Retinal pigment epithelial cell (primary cell): ENCODE data around the gene GIPC3.

Experiments
- DNase-seq: peaks from one replicate; pipeline ENCODE4 v3.0.0-alpha.2; 2010; ENCODE audit warnings: low read depth
- H3K4me3 ChIP-seq: 2 replicates; pipeline ENCODE4 v1.5.1; 2011; ENCODE audit warnings: mild to moderate bottlenecking, low read length, control low read depth, moderate library complexity
- TF ChIP-seq, protein P1 (sequence below): conservative IDR thresholded peaks from 2 replicates; pipeline ENCODE4 v1.5.1; 2011; ENCODE audit warnings: low read depth, low read length, control low read depth, inconsistent platforms

The GIPC3 gene

DNA sequence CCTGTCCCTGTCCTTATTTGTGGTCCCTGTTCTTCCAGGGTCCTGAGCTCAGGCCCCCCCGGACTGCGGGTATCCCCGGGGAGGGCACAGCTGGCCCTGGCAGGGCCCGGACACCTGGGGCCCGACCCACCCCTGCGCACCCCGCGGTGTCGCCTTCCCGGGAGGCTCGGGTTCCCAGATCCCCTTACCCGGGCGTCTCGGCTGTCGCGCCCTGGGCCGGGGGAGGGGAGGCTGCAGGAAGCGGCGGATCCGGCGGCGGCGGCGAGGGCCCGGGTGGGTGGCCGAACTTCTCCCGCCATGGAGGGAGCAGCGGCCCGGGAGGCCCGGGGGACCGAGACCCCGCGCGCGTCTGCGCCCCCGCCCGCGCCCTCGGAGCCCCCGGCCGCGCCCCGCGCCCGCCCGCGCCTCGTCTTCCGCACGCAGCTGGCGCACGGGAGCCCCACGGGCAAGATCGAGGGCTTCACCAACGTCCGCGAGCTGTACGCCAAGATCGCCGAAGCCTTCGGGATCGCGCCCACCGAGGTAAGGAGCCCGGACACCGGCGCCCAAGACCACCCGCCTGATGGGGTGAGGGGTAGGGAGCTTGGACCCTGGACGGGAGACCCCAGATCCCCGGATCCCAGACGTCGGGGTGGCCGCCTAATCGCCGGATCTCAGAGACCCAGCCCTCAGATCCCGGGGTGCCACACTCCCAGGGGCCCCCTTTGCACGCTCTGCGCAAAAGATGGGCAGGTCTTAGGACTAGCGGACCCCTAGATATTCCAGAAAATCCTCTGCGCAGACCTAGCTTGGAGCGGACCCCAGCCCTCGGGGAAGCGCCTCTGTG, at the start of gene GIPC3:
Gene GIPC3 (plus strand): TSS at position 178 of the 826 bp plus-strand sequence. CDS start 120 bp downstream, at position 298.
- DNase-seq: no peak
- no peak within 1 kb of the TSS for H3K4me3 ChIP-seq
- TF ChIP-seq, protein P1, sequence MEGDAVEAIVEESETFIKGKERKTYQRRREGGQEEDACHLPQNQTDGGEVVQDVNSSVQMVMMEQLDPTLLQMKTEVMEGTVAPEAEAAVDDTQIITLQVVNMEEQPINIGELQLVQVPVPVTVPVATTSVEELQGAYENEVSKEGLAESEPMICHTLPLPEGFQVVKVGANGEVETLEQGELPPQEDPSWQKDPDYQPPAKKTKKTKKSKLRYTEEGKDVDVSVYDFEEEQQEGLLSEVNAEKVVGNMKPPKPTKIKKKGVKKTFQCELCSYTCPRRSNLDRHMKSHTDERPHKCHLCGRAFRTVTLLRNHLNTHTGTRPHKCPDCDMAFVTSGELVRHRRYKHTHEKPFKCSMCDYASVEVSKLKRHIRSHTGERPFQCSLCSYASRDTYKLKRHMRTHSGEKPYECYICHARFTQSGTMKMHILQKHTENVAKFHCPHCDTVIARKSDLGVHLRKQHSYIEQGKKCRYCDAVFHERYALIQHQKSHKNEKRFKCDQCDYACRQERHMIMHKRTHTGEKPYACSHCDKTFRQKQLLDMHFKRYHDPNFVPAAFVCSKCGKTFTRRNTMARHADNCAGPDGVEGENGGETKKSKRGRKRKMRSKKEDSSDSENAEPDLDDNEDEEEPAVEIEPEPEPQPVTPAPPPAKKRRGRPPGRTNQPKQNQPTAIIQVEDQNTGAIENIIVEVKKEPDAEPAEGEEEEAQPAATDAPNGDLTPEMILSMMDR: no peak

DNA sequence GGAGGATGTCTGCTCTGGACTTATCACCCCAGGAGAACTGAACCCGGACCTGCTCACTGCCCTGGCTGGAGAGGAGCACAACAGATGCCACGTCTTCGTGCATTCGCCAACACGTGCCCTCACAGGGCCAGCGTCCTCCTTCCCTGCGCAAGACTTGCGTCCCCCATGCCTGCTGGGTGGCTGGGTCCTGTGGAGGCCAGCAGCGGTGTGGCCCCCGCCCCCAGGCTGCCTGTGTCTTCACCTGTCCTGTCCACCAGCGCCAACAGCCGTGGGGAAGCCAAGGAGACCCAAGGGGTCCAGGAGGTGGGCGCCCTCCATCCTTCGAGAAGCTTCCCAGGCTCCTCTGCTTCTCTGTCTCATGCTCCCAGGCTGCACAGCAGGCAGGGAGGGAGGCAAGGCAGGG, 49.7 kb upstream of the GIPC3 start:
- H3K4me3 ChIP-seq: no peak overlapping the region
- no peak for DNase-seq
- TF ChIP-seq, protein P1: no peak

DNA sequence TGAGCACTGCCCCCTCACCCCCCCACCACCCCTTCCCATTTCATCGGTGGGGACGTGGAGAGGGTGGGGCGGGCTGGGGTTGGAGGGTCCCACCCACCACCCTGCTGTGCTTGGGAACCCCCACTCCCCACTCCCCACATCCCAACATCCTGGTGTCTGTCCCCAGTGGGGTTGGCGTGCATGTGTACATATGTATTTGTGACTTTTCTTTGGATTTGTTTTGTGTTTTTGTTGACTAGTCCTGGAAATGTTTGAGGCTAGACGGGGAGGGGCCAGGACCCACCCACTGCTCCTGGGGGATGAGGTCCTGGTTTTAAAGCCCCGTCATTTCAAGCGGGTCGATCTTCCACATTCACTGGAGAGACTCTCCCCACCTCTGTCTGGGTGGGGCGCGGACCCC, 49.3 kb upstream of the GIPC3 start:
- no peak for DNase-seq
- no peak overlapping the region for H3K4me3 ChIP-seq
- TF ChIP-seq, protein P1: no peak

DNA sequence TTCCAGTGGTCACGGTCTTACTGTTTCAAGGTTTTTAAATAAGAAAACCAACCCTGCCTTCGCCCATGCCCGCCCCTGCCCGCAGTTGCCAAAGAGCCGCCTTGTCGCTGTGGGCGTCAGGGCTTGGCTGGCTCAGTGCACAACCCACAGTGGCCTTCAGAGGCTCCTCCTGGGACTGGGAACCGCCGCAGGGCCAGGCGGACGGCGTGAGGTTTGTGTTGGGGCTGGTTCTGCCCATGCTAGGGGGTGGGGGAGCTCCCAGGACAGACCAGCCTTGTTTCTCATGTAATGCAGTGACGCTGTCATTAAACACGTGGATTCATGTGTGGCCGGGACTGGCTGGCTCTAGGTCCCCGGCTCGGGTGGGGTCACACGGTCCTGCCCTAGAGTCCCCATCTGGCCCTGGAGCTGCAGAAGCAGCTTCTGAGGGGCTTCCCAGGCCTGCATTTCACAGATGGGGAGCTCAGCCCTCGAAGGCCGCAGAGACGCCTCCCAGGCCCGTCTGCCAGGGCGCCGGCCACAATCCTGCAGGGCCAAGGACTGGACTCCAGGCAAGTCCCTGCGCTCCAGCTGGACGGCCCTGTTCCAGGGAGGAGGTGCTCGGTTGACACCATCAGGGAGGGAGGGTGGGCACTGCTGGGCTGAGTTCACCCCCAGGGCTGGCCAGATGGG, 48.7 kb upstream of the GIPC3 start:
- no peak overlapping the region for H3K4me3 ChIP-seq
- TF ChIP-seq, protein P1: no peak
- DNase-seq: no peak

DNA sequence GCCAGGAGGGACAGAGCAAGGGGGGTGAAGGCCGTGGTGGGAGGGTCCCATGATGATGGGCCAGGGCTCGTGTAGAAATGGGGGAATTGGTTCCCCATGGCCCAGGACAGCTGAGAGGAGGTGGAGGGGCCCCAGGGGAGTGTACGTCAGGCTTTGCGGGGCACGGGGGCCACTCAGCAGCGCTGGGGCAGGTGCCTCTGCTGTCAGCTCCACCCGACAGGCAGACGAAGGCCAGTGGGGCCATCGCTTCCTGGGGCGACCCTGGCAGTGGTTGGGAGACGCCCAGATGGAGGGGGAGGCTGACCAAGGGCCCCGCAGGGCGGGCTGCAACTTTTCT, 48.2 kb upstream of the GIPC3 start:
- TF ChIP-seq, protein P1: no peak
- H3K4me3 ChIP-seq: no peak overlapping the region
- DNase-seq: no peak

DNA sequence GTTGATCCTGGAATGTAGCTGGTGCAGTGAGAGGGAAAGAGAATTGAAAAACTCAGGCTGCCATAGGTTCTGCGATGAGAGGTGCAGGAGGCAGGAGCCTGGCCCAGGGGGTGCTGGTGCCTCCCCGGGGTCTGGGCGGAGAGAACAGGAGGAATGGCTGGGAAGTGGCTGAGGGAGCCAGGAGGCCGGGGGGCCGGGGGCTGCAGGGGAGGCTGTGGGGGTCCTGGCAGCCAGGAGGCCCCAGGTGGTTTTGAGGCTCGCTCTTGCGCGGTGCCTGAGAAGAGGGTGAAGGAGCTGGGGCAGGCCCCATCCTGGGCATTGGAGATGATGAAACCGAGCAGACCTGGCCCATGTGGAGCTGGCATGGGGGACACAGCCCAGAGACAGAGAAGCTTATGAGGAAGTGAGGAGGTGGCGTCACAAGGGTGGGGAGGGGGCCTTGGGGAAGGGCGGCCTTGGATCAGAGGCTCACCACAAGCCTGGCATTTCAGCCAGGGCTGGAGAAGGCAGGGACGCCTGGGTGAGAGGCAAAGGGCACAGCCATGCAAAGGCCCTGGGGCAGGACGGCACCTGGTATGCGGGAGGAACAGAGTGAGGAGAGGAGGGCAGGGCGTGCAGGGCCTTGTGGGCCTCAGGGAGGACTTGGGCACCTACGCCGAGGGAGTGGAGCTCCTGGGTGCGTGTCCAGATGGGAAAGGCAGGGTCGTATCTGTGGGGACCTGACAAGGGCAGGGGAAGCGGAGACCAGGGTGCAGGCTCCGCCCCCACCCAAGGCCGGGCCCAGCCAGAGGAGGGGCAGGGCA, 47.6 kb upstream of the GIPC3 start:
- DNase-seq: no peak
- no peak overlapping the region for H3K4me3 ChIP-seq
- TF ChIP-seq, protein P1: no peak
